CD8-positive, alpha-beta memory T cell (primary cell): ENCODE measurements around the gene CACYBP. TPM values are rescaled to one million over a fixed set of nuclear protein-coding genes. Genes with fewer than 3 reads are reported as not detected.
A peak's percentile ranks its signal among the peaks of the same experiment; 100 is the strongest.

Experiments
- CTCF ChIA-PET: fragments of 350-600 bp; sonication (Branson Sonifier 250); formaldehyde crosslinking; loops from one replicate; lab custom pipeline; 2021; ENCODE audit warnings: antibody characterized with exemption; lab: Charles Lee
- POLR2A ChIA-PET: fragments of 350-600 bp; sonication (Branson Sonifier 250); formaldehyde crosslinking; loops from one replicate; lab custom pipeline; 2021; ENCODE audit warnings: antibody characterized with exemption; lab: Charles Lee
- DNase-seq, 5 donors: peaks; one replicate each; pipeline versions ENCODE4 v3.0.0 to v3.0.0-alpha.2; 2020 to 2022; ENCODE audit warnings: mixed read lengths in 1 of 5
- H3K27ac ChIP-seq: one replicate; pipeline ENCODE4 v1.7.0; 2013; ENCODE audit warnings: low read depth, mild to moderate bottlenecking, low read length, moderate library complexity
- H3K27me3 ChIP-seq: 2 replicates; pipeline ENCODE4 v1.7.0; 2013; ENCODE audit warnings: low read length, mild to moderate bottlenecking; ENCODE audit not compliant: insufficient read depth, poor library complexity, severe bottlenecking
- H3K36me3 ChIP-seq: 2 replicates; pipeline ENCODE4 v1.7.0; 2013; ENCODE audit warnings: mild to moderate bottlenecking, low read length, moderate library complexity; ENCODE audit not compliant: insufficient read depth
- H3K4me1 ChIP-seq: 2 replicates; pipeline ENCODE4 v1.7.0; 2013; ENCODE audit warnings: mild to moderate bottlenecking, low read length, moderate library complexity; ENCODE audit not compliant: insufficient read depth
- H3K4me3 ChIP-seq: 2 replicates; pipeline ENCODE4 v1.7.0; 2013; ENCODE audit warnings: mild to moderate bottlenecking, low read length
- H3K9me3 ChIP-seq: 2 replicates; pipeline ENCODE4 v1.7.0; 2013; ENCODE audit warnings: mild to moderate bottlenecking, low read length
- H3K27ac Mint-ChIP-seq, 8 donors: one replicate each; pipeline ENCODE4 v1.8.0; 2020 to 2021; ENCODE audit warnings: mixed read lengths in 8 of 8, mild to moderate bottlenecking in 6 of 8, inconsistent platforms in 3 of 8, moderate library complexity in 3 of 8
- H3K27me3 Mint-ChIP-seq, 2 donors: one replicate each; pipeline ENCODE4 v1.8.0; 2020 to 2021; ENCODE audit warnings: mixed read lengths in 2 of 2, mild to moderate bottlenecking in 1 of 2, moderate library complexity in 1 of 2
- H3K36me3 Mint-ChIP-seq, 3 donors: one replicate each; pipeline ENCODE4 v1.8.0; 2020 to 2021; ENCODE audit warnings: mixed read lengths in 3 of 3, inconsistent platforms in 1 of 3, mild to moderate bottlenecking in 1 of 3
- H3K4me1 Mint-ChIP-seq, 3 donors: one replicate each; pipeline ENCODE4 v1.8.0; 2020 to 2021; ENCODE audit warnings: mixed read lengths in 3 of 3, inconsistent platforms in 1 of 3, mild to moderate bottlenecking in 1 of 3
- H3K4me3 Mint-ChIP-seq, 7 donors: one replicate each; pipeline ENCODE4 v1.8.0; 2020 to 2021; ENCODE audit warnings: mixed read lengths in 7 of 7, mild to moderate bottlenecking in 6 of 7, moderate library complexity in 4 of 7, inconsistent platforms in 2 of 7
- H3K9me3 Mint-ChIP-seq, 5 donors: one replicate each; pipeline ENCODE4 v1.8.0; 2020 to 2022; ENCODE audit warnings: mixed read lengths in 5 of 5, mild to moderate bottlenecking in 3 of 5, moderate library complexity in 2 of 5, inconsistent platforms in 1 of 5
- polyA plus RNA-seq: library from polyadenylated mRNA; unstranded; fragments of 300-500 nt; fragmentation: Illumina TruSeq; gene quantifications from one replicate; pipeline ENCODE4 v1.2.3, GENCODE V29; 2021
- total RNA-seq, 2 experiments: library from RNA; stranded (reverse); gene quantifications; one replicate each; pipeline ENCODE4 v1.2.3, GENCODE V29; 2021

CACYBP gene
- total and polyA plus RNA-seq, 3 experiments from 2014 or later, result 166 to 372 (median 345) TPM

DNA sequence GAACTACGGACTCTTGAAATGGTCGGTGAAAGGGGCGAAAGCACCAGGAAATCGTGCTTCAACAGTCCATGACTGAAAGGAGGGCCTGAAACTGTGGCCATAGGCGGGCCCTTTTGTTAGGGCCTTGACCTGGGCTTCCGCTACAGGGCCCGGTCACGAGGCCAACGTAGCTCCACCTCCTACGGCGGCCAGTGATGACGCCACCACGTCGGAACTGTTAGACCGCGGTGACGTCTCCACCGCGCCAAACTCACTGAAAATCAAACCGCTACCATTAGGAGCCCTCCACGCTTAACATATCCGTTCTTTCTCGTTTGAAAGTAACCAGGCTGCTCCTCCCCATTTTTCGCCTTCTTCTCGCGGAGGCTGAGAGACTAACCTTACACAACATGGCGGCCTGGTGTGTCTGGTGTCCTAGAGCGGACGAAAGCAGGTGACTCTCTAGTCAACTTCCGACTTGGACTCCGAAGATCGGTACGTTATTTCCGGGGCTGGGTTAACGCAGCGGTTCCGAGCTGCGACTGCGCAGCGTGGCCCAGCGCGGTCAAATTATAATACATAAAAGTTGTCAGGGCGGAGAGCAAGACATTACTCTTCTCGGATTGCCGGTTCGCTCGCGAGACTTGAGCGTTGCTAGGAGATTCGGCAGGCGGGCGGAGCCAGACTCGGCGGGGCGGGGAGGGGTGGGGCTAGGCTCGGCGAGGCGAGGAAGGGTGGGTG lies 371 bp upstream of the CACYBP start:
- H3K27me3 Mint-ChIP-seq, result no peaks in the 10 kb centered on the region
- Histone ChIP-seq H3K9me3 (no peaks in the 10 kb centered on the region), H3K4me3 (peak overlapping the region; percentile 85), H3K36me3 (no peaks in the 10 kb centered on the region), H3K27ac (peak overlapping the region; percentile 100), H3K4me1 (peaks cover 32% of the 10 kb centered on the region), H3K27me3 (no peaks in the 10 kb centered on the region)
- no peak overlapping the region for H3K4me3 Mint-ChIP-seq
- CTCF ChIA-PET, result interaction anchor here (0.7 to 3.4 kb wide), 17 partner anchors 10 to 737 kb away, joined by 3 to 34 read pairs (median 6); partner anchors contain the start of gene MRPS14
- H3K4me1 Mint-ChIP-seq, result peaks cover 37 to 40% (median 38%) of the 10 kb centered on the region in 3 donors
- no peak overlapping the region for H3K27ac Mint-ChIP-seq
- H3K9me3 Mint-ChIP-seq, result no peaks in the 10 kb centered on the region
- peaks cover 0 to 21% (median under 1%) of the 10 kb centered on the region in 3 donors for H3K36me3 Mint-ChIP-seq
- POLR2A ChIA-PET, result interaction anchor here (0.5 to 4.7 kb wide), 24 partner anchors 10 to 1284 kb away, joined by 3 to 123 read pairs (median 4); partner anchors contain the start of genes CENPL, DARS2, GAS5 and KLHL20
- peak; percentile 97 to 99 (median 98) for DNase-seq

DNA sequence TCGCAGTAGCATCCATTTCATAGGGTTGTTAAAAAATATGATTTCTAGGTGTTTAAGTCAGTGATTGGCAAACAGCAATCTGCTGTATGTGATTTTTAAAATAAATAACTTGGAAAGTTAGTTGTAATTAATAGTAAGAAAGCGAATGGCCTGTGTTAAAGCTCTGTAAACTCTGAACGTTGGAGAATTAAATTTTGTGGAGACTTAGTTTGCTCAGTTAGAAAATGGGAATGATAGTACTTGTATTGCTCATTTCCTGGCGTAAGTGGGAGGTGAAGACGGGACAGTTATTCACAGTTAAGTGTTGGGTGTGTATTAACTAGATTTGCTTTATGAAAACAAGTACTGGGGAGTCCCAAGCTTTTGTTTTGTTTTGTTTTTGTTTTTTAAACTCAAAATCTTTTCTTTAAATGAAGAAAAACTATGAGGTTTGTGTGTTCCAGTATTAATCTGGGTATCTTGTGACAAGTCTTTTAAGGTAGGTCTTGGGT lies 995 bp downstream of the CACYBP start:
- H3K36me3 ChIP-seq, result peaks cover 4% of the 10 kb centered on the region
- peaks cover 0 to 24% (median 5%) of the 10 kb centered on the region in 3 donors for H3K36me3 Mint-ChIP-seq
- ChIA-PET POLR2A (interaction anchor here (1.6 to 4.7 kb wide), 6 partner anchors 11 to 201 kb away, joined by 6 to 123 read pairs (median 19); partner anchors contain the start of gene MRPS14), CTCF (interaction anchor here (0.7 to 3.4 kb wide), 7 partner anchors 11 to 38 kb away, joined by 3 to 34 read pairs (median 5); partner anchors contain the start of gene MRPS14)
- peak overlapping the region; percentile 100 for H3K27ac ChIP-seq
- peak overlapping the region; percentile 82 for H3K4me3 ChIP-seq
- H3K27me3 ChIP-seq, result no peaks in the 10 kb centered on the region
- H3K4me1 ChIP-seq, result peaks cover 32% of the 10 kb centered on the region
- no peaks in the 10 kb centered on the region for H3K9me3 ChIP-seq
- peak overlapping the region in 4 of 8 donors; percentile 80 to 95 (median 89) for H3K27ac Mint-ChIP-seq
- DNase-seq, result no peak
- peaks cover 41 to 50% (median 49%) of the 10 kb centered on the region in 3 donors for H3K4me1 Mint-ChIP-seq
- H3K27me3 Mint-ChIP-seq, result no peaks in the 10 kb centered on the region
- H3K9me3 Mint-ChIP-seq, result no peaks in the 10 kb centered on the region
- H3K4me3 Mint-ChIP-seq, result no peak overlapping the region

DNA sequence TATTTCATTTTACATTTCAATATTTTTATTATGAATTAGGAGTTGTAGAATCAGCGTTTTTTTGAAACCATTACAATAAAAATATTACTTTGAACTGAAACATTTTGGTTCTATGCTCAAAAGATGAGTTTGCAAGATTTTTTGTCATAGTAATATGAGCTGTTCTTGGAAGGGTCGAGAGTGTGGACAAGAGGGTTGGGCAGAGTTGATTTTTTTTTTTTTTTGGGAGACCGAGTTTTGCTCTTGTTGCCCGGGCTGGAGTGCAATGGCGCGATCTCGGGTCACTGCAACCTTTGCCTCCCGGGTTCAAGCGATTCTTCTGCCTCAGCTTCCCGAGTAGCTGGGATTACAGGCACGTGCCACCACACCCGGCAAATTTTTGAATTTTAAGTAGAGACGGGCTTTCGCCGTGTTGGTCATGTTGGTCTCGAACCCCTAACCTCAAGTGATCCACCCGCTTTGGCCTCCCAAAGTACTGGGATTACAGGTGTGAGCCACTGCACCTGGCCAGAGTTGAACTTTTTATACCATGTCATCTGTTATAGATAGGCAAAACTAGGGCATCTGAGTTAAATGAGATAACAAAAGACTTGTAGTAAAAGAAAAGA lies 3.3 kb downstream of the CACYBP start:
- Histone ChIP-seq H3K4me1 (peaks cover 29% of the 10 kb centered on the region), H3K27me3 (no peaks in the 10 kb centered on the region), H3K27ac (peak overlapping the region; percentile 52), H3K36me3 (peaks cover 17% of the 10 kb centered on the region), H3K9me3 (no peaks in the 10 kb centered on the region), H3K4me3 (no peak overlapping the region)
- ChIA-PET POLR2A (interaction anchor here (1.5 kb wide), 1 partner anchor 20 kb away, joined by 5 read pairs; the partner anchor contains the start of gene MRPS14), CTCF (no interaction called here)
- H3K9me3 Mint-ChIP-seq, result no peaks in the 10 kb centered on the region
- H3K27ac Mint-ChIP-seq, result peak overlapping the region in 5 of 8 donors; percentile 31 to 87 (median 52)
- H3K4me1 Mint-ChIP-seq, result peaks cover 38 to 64% (median 58%) of the 10 kb centered on the region in 3 donors
- peak overlapping the region in 4 of 7 donors; percentile 3 to 83 (median 6) for H3K4me3 Mint-ChIP-seq
- H3K27me3 Mint-ChIP-seq, result no peaks in the 10 kb centered on the region
- no peak for DNase-seq
- H3K36me3 Mint-ChIP-seq, result peaks cover 0 to 41% (median 8%) of the 10 kb centered on the region in 3 donors

DNA sequence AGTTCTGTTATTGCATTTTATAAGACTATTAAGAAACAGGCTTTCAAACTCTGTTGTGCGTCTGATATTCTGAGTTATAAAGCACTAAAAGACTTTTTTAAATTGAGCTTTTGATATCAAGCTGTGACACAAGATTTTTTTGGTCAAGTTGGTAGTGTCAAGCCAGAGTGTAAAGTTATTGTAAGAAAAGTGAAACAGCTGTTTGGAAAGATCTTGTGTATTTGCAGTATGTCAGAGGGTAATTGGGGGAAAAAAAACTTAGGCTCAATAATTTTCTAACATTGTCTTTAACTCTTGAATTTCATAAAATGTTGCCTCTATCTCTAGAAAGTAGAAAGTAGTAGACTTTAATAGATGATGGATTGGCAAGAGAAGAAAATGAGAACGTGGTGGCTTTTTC lies 3.8 kb downstream of the CACYBP start:
- Histone ChIP-seq H3K4me1 (peaks cover 24% of the 10 kb centered on the region), H3K36me3 (peaks cover 22% of the 10 kb centered on the region), H3K27me3 (no peaks in the 10 kb centered on the region), H3K27ac (no peak overlapping the region), H3K4me3 (no peak overlapping the region), H3K9me3 (no peaks in the 10 kb centered on the region)
- no peaks in the 10 kb centered on the region for H3K9me3 Mint-ChIP-seq
- no peak for DNase-seq
- H3K27ac Mint-ChIP-seq, result peak overlapping the region in 7 of 8 donors; percentile 9 to 87 (median 44)
- H3K4me1 Mint-ChIP-seq, result peaks cover 39 to 67% (median 61%) of the 10 kb centered on the region in 3 donors
- POLR2A ChIA-PET, result interaction anchor here (1.5 kb wide), 1 partner anchor 19 kb away, joined by 5 read pairs; the partner anchor contains the start of gene MRPS14
- peak overlapping the region in 4 of 7 donors; percentile 3 to 83 (median 6) for H3K4me3 Mint-ChIP-seq
- CTCF ChIA-PET, result no interaction called here
- no peaks in the 10 kb centered on the region for H3K27me3 Mint-ChIP-seq
- H3K36me3 Mint-ChIP-seq, result peaks cover 0 to 47% (median 9%) of the 10 kb centered on the region in 3 donors

DNA sequence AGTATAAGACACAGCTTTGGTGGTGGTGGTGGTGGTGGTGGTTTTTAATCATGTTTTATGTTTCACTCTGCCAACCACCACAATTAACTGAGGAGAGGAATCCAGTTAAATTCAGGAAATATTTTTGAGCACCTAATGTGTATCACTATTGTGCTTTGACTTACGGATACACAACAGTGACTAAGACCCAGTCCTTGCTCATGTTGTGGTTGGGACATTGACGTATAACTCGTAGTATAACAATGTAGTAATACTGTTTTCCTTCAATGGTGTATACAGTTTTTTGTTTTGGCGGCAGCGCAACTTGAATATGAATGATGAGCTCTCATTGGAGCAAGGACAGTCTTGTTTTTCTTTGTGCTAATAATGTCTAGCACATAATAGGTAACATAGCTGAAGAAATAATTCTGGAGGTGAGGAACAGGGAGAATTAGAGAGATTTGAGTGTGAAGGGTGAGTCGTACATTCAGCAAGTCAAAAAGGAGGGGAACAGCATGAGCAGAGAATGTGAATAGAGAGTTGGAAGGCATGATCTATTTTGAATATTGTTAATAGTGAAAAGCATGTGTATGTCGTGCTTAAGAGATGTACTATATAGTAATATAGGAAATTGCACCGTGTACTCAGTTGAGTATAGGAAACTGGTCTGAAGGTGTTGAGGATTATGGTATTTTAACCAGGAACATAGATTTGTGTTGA lies 5.5 kb downstream of the CACYBP start:
- Mint-ChIP-seq H3K9me3 (no peaks in the 10 kb centered on the region), H3K4me3 (no peak overlapping the region), H3K27ac (peak overlapping the region in 7 of 8 donors; percentile 0 to 69 (median 30)), H3K4me1 (peaks cover 40 to 69% (median 65%) of the 10 kb centered on the region in 3 donors), H3K27me3 (no peaks in the 10 kb centered on the region), H3K36me3 (peaks cover 4 to 60% (median 14%) of the 10 kb centered on the region in 3 donors)
- H3K36me3 ChIP-seq, result peaks cover 35% of the 10 kb centered on the region
- peaks cover 23% of the 10 kb centered on the region for H3K4me1 ChIP-seq
- no peaks in the 10 kb centered on the region for H3K9me3 ChIP-seq
- H3K4me3 ChIP-seq, result no peak overlapping the region
- H3K27me3 ChIP-seq, result no peaks in the 10 kb centered on the region
- ChIA-PET CTCF (no interaction called here), POLR2A (no interaction called here)
- H3K27ac ChIP-seq, result no peak overlapping the region
- no peak for DNase-seq

DNA sequence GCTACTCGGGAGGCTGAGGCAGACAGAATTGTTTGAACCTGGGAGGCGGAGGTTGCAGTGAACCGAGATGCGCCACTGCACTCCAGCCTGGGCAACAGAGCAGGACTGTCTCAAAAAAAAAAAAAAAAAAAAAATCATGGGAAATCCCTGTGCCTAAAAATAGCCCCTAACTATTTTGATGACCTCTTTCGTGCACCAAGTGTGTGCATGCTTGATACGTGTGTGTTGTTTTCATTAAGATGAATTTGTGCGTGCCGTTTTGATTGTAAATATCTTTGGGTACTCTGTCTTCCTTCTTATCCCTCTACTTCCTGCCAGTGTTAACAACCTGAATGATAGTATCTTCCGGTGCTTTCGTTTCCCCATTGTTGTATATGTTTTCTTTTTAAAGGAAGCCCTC lies 9.8 kb downstream of the CACYBP start:
- H3K27me3 Mint-ChIP-seq, result no peaks in the 10 kb centered on the region
- Histone ChIP-seq H3K27ac (no peak overlapping the region), H3K27me3 (no peaks in the 10 kb centered on the region), H3K9me3 (no peaks in the 10 kb centered on the region), H3K4me3 (no peak overlapping the region), H3K36me3 (peaks cover 57% of the 10 kb centered on the region), H3K4me1 (no peaks in the 10 kb centered on the region)
- H3K36me3 Mint-ChIP-seq, result peaks cover 4 to 87% (median 18%) of the 10 kb centered on the region in 3 donors
- POLR2A ChIA-PET, result no interaction called here
- H3K4me1 Mint-ChIP-seq, result peaks cover 9 to 28% (median 25%) of the 10 kb centered on the region in 3 donors
- DNase-seq, result no peak
- CTCF ChIA-PET, result no interaction called here
- H3K4me3 Mint-ChIP-seq, result no peak overlapping the region
- H3K9me3 Mint-ChIP-seq, result no peaks in the 10 kb centered on the region
- peak overlapping the region in 3 of 8 donors; percentile 69 to 72 (median 71) for H3K27ac Mint-ChIP-seq

DNA sequence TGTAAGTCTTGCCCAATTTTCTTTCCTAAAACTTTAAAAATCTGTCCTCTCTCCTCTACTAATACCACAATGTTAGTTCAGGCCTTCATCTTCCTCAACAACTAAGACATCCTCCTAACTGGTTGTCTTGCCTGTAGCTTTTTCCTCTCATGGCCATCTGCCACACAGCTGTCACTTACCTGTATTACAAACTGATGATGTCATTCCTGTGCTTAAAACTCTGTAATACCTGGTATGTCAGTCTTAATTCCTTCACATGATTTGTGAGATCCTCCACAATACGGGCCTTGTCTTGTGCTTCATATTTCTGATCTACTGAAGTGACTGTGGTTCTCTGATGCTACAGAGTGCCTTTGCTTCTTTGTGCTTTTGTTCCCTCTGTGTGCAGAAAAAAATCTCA lies 13.7 kb downstream of the CACYBP start:
- H3K4me1 Mint-ChIP-seq, result peaks cover 9 to 18% (median 10%) of the 10 kb centered on the region in 3 donors
- ChIA-PET CTCF (no interaction called here), POLR2A (no interaction called here)
- Histone ChIP-seq H3K27ac (no peak overlapping the region), H3K27me3 (no peaks in the 10 kb centered on the region), H3K9me3 (no peaks in the 10 kb centered on the region), H3K4me1 (no peaks in the 10 kb centered on the region), H3K4me3 (no peak overlapping the region), H3K36me3 (peaks cover 66% of the 10 kb centered on the region)
- peaks cover 8 to 94% (median 21%) of the 10 kb centered on the region in 3 donors for H3K36me3 Mint-ChIP-seq
- peaks cover 0 to 1% of the 10 kb centered on the region in 2 donors for H3K27me3 Mint-ChIP-seq
- no peak for DNase-seq
- H3K27ac Mint-ChIP-seq, result peak overlapping the region in 4 of 8 donors; percentile 9 to 76 (median 48)
- no peak overlapping the region for H3K4me3 Mint-ChIP-seq
- H3K9me3 Mint-ChIP-seq, result no peaks in the 10 kb centered on the region
